Measurements from ENCODE around the gene TIMM10B. TPM values are rescaled to one million over a fixed set of nuclear protein-coding genes. Genes with fewer than 3 reads are reported as not detected.

TIMM10B gene
- total RNA-seq, 6 experiments from 2014 or later: 29.0 to 39.3 (median 31.0) TPM

DNA sequence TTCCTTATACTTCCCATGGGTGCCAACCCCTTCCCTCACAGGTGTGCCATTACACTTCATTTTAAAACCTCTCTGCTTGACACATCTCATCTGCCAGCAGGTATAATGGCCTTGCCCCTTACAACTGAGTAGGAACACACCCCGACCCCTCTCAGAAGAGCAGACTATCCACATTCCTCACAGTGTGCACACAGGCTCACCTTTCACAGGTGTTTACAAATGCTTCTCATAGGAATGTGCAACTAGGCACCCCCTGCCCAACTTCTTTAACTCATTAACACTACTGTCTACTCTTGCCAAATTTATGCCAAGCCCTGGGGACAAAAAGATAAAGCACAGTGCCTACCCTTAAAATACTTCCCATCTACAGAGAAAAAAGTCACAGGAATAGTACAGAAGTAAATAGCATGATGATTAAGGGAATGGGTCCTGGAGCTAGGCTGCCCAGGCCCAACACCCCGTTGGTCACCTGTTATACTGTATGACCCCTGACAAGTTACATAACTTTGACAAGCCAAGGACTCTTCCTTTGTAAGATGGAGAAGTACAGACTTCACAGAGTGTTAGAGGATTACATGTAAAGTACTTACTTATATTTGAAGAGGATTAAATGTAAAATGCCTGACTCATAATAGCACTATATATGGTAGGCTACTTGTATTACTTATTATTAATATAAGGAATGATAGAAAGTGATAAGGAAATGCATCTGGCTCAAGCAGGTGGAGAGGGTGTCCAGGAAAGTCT lies 22.8 kb upstream of the TIMM10B start:
- H3K27ac Mint-ChIP-seq: no peak overlapping the region
- TF ChIP-seq CTCF (IDR thresholded peaks at IDR 0.05): no peak
- H3K27me3 Mint-ChIP-seq (ENCODE audit: insufficient read depth): no peaks in the 10 kb centered on the region
- no peak overlapping the region for H3K4me3 Mint-ChIP-seq
- H3K9me3 Mint-ChIP-seq: no peaks in the 10 kb centered on the region
- no peaks in the 10 kb centered on the region for H3K4me1 Mint-ChIP-seq (ENCODE audit: low read depth)
- no peak for DNase-seq
- peaks cover 5% of the 10 kb centered on the region; the same call in 1 of the 2 replicates for H3K36me3 Mint-ChIP-seq (ENCODE audit: low read depth)

- no peaks in the 10 kb centered on the region for H3K27me3 Mint-ChIP-seq (ENCODE audit: insufficient read depth)
- H3K4me1 Mint-ChIP-seq (ENCODE audit: low read depth): no peaks in the 10 kb centered on the region
- H3K36me3 Mint-ChIP-seq (ENCODE audit: low read depth): peaks cover 8% of the 10 kb centered on the region; the same call in 1 of the 2 replicates
- no peak for DNase-seq
- H3K4me3 Mint-ChIP-seq: no peak overlapping the region
- no peaks in the 10 kb centered on the region for H3K9me3 Mint-ChIP-seq
- TF ChIP-seq CTCF (IDR thresholded peaks at IDR 0.05): no peak
- no peak overlapping the region for H3K27ac Mint-ChIP-seq
These were observed 22.2 kb upstream of the TIMM10B start for GRCh38 chr11:6459099-6459450.

- Mint-ChIP-seq H3K9me3 (no peaks in the 10 kb centered on the region), H3K36me3 (ENCODE audit: low read depth) (peaks cover 5% of the 10 kb centered on the region), H3K4me1 (ENCODE audit: low read depth) (peaks cover 26% of the 10 kb centered on the region), H3K4me3 (no peak overlapping the region), H3K27ac (no peak overlapping the region), H3K27me3 (ENCODE audit: insufficient read depth) (peaks cover 2% of the 10 kb centered on the region; the same call in 1 of the 2 replicates)
- peak; percentile 15 for DNase-seq
- TF ChIP-seq CTCF (IDR thresholded peaks at IDR 0.05): no peak
These were observed 12.4 kb upstream of the TIMM10B start for GRCh38 chr11:6468712-6469495.

GRCh38 chr11:6469599-6469998 lies 11.7 kb upstream of the TIMM10B start:
- Mint-ChIP-seq H3K4me3 (no peak overlapping the region), H3K36me3 (ENCODE audit: low read depth) (no peaks in the 10 kb centered on the region; the same call in 1 of the 2 replicates), H3K4me1 (ENCODE audit: low read depth) (peaks cover 32% of the 10 kb centered on the region), H3K9me3 (no peaks in the 10 kb centered on the region), H3K27ac (no peak overlapping the region), H3K27me3 (ENCODE audit: insufficient read depth) (peaks cover 8% of the 10 kb centered on the region)
- TF ChIP-seq CTCF (IDR thresholded peaks at IDR 0.05): no peak
- DNase-seq: no peak

DNA sequence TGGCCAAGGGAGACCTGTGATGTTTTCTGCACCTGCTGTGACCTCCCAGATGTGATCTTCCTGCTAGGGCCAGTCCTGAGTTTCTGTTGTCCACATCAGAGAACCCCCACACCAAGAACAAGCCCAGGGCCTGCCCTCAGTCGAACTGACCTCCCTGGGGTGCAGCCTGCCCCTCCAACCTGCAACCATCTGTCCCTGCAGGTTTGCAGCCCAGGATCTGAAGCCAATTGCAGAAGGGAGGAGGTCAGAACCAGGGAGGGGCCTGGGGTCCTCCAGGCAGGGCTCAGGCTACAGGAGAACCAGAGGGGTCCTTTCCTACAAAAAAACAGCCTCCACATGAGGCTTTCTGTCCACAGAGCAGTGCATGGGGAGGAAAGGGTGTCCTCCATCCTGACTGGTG lies 8.4 kb upstream of the TIMM10B start:
- H3K27ac Mint-ChIP-seq: peak overlapping the region; percentile 8; the same call in 1 of the 2 replicates
- no peak for DNase-seq
- no peak for TF ChIP-seq CTCF (IDR thresholded peaks at IDR 0.05)
- H3K9me3 Mint-ChIP-seq: no peaks in the 10 kb centered on the region
- peak overlapping the region; percentile 96 for H3K4me3 Mint-ChIP-seq
- H3K4me1 Mint-ChIP-seq (ENCODE audit: low read depth): peaks cover 42% of the 10 kb centered on the region
- peaks cover 9% of the 10 kb centered on the region; the same call in 1 of the 2 replicates for H3K36me3 Mint-ChIP-seq (ENCODE audit: low read depth)
- H3K27me3 Mint-ChIP-seq (ENCODE audit: insufficient read depth): peaks cover 10% of the 10 kb centered on the region

All from HFFc6 (cell line).